ENCODE measurements around the gene POLR2J. TPM values are rescaled to one million over a fixed set of nuclear protein-coding genes. Genes with fewer than 3 reads are reported as not detected.

Gene POLR2J
- total and polyA plus RNA-seq, 2 experiments from 2014 or later: 31.8 to 121 TPM

DNA sequence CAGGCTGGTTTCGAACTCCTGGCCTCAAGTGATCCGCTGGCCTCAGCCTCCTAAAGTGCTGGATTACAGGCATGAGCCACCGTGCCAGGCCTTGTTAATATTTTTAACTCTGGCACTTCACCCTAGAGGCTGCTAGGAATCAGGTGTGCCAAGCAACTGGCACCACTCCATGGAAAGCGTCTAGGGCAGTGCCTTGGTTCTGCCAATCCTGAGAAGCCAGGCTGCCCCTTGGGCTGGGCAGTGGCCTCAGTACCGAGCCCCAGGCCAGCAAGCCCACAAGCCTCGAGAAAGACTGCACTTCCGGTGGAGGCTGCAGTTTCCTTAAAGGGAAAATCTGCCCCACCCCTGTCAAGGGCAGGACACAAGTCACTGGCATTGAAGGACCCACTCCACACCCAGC is 25.4 kb downstream of the POLR2J start:
- DNase-seq (ENCODE audit: low read depth in 1 of 2, low spot score in 1 of 2): no peak
- Histone ChIP-seq H3K27me3 (no peaks in the 10 kb centered on the region), H3K4me1 (ENCODE audit: low read depth) (no peaks in the 10 kb centered on the region), H3K27ac (no peak overlapping the region), H3K4me3 (no peak overlapping the region), H3K9me3 (ENCODE audit: low read depth) (no peaks in the 10 kb centered on the region), H3K36me3 (peaks cover 16% of the 10 kb centered on the region)
- TF ChIP-seq, protein P1, sequence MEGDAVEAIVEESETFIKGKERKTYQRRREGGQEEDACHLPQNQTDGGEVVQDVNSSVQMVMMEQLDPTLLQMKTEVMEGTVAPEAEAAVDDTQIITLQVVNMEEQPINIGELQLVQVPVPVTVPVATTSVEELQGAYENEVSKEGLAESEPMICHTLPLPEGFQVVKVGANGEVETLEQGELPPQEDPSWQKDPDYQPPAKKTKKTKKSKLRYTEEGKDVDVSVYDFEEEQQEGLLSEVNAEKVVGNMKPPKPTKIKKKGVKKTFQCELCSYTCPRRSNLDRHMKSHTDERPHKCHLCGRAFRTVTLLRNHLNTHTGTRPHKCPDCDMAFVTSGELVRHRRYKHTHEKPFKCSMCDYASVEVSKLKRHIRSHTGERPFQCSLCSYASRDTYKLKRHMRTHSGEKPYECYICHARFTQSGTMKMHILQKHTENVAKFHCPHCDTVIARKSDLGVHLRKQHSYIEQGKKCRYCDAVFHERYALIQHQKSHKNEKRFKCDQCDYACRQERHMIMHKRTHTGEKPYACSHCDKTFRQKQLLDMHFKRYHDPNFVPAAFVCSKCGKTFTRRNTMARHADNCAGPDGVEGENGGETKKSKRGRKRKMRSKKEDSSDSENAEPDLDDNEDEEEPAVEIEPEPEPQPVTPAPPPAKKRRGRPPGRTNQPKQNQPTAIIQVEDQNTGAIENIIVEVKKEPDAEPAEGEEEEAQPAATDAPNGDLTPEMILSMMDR (IDR thresholded peaks at IDR 0.05; ENCODE audit: low read depth, low read length): no peak

DNA sequence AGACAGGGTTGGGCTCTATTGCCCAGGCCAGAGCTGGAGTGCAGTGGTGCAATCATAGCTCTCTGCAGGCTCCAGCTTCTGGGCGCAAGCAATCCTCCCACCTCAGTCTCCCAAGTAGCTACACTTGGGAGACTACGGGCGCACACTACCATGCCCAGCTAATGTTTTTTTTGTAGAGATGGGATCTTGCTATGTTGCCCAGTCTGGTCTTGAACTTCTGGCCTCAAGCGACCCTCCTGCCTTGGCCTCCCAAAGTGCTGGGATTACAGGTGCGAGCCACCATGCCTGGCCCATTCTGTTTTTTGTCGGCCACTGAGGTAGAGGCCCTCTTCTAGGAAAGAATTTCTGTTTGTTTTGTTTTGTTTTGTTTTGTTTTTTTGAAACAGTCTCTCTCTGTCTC is 26.3 kb downstream of the POLR2J start:
- no peaks in the 10 kb centered on the region for H3K27me3 ChIP-seq
- H3K4me1 ChIP-seq (ENCODE audit: low read depth): no peaks in the 10 kb centered on the region
- TF ChIP-seq, protein P1 (IDR thresholded peaks at IDR 0.05; ENCODE audit: low read depth, low read length): no peak
- DNase-seq (ENCODE audit: low read depth in 1 of 2, low spot score in 1 of 2): no peak
- H3K27ac ChIP-seq: no peak overlapping the region
- H3K9me3 ChIP-seq (ENCODE audit: low read depth): no peaks in the 10 kb centered on the region
- peaks cover 9% of the 10 kb centered on the region for H3K36me3 ChIP-seq
- no peak overlapping the region for H3K4me3 ChIP-seq

DNA sequence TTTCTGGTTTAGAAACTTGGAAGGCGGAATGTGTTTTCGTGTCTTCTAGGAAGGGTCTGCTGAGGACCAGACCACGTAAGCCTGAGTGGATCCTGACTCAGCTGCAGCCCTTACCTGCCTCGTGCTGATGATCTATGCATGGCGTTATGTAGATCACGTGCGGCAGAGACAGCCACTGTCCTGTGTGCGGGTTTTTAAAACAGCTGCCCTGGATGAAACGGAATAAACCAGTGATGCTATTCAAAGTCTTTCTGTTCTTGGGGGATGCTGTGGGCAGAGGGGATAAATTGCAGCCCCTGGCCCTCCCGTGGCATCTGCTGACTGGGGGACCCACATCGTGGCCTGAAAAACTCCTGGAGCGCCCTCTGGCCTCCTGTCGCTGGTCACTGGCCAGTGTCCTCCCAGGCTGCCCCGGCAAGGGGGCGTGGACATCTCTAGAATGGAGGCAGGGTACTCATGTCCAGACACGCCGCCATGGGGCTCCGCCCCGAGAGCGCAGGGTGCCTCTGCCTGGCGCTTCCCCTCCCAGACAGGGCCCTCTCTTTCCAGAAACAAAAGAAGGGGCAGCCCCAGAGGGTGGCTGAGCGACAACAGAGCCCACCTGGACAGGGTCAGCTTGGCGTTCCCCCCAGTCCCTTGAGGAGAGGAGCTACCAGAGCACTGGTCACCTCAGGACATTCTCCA is 27.2 kb downstream of the POLR2J start:
- no peaks in the 10 kb centered on the region for H3K4me1 ChIP-seq (ENCODE audit: low read depth)
- no peaks in the 10 kb centered on the region for H3K9me3 ChIP-seq (ENCODE audit: low read depth)
- DNase-seq (ENCODE audit: low read depth in 1 of 2, low spot score in 1 of 2): peak in 1 of 2 donors; percentile 63
- no peak overlapping the region for H3K27ac ChIP-seq
- no peak overlapping the region for H3K4me3 ChIP-seq
- H3K27me3 ChIP-seq: no peaks in the 10 kb centered on the region
- peaks cover 7% of the 10 kb centered on the region for H3K36me3 ChIP-seq
- TF ChIP-seq, protein P1 (IDR thresholded peaks at IDR 0.05; ENCODE audit: low read depth, low read length): no peak

DNA sequence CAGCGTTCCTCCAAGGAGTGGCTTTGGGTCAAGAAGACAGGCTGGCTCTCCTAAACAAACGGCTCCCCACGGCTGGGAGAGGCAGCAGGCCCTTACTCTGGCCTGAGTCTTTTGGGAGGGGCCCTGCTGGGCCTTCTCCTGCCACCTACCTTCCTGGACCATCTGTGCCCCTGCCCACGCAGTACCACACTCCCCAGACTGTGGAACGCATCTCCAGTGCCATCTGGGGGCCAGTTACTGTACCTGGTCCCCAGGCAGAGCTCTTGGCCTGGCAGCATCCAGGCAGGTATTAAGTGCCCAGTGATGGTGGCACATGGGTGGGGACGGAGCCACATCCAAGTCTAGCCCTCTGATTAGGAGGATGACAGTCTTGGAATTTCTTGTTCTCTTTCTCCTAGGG is 28.5 kb downstream of the POLR2J start:
- Histone ChIP-seq H3K27ac (no peak overlapping the region), H3K9me3 (ENCODE audit: low read depth) (no peaks in the 10 kb centered on the region), H3K4me1 (ENCODE audit: low read depth) (no peaks in the 10 kb centered on the region), H3K4me3 (no peak overlapping the region), H3K27me3 (no peaks in the 10 kb centered on the region), H3K36me3 (peaks cover 7% of the 10 kb centered on the region)
- TF ChIP-seq, protein P1 (IDR thresholded peaks at IDR 0.05; ENCODE audit: low read depth, low read length): peak; percentile 2
- DNase-seq (ENCODE audit: low read depth in 1 of 2, low spot score in 1 of 2): no peak

DNA sequence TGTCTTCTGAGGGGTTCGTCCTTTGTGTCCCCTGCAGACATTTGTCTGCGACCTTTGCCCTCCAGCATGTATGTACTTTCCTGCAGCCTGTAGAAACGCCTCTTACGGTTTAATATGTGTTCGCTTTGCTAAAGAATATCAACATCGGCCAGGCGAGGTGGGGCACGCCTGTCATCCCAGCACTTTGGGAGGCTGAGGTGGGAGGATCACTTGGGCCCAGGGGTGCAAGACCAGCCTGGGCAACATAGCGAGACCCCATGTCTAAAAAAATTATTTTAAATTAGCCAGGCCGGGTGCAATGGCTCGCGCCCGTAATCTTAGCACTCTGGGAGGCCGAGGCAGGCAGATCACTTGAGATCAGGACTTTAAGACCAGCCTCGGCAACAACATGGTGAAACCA is 29.6 kb downstream of the POLR2J start:
- H3K9me3 ChIP-seq (ENCODE audit: low read depth): no peaks in the 10 kb centered on the region
- H3K36me3 ChIP-seq: peaks cover 7% of the 10 kb centered on the region
- DNase-seq (ENCODE audit: low read depth in 1 of 2, low spot score in 1 of 2): no peak
- TF ChIP-seq, protein P1 (IDR thresholded peaks at IDR 0.05; ENCODE audit: low read depth, low read length): no peak
- H3K27ac ChIP-seq: no peak overlapping the region
- no peaks in the 10 kb centered on the region for H3K27me3 ChIP-seq
- no peak overlapping the region for H3K4me3 ChIP-seq
- H3K4me1 ChIP-seq (ENCODE audit: low read depth): no peaks in the 10 kb centered on the region
